ENCODE measurements around the gene ACTN4.

Gene ACTN4

GRCh38 chr19:38690146-38690545 is 42.7 kb downstream of the ACTN4 start:
- Histone ChIP-seq H4K20me1 (ENCODE audit: insufficient read depth, low read length) (peaks cover 26% of the 10 kb centered on the region), H3K36me3 (replicated peaks; ENCODE audit: low read depth, low read length) (peaks cover 16% of the 10 kb centered on the region), H3K9ac (ENCODE audit: low read length) (no peak overlapping the region), H3K9me3 (ENCODE audit: insufficient read depth, low read length) (no peaks in the 10 kb centered on the region), H3K27ac (ENCODE audit: low read length) (no peak overlapping the region), H3K4me3 (ENCODE audit: low read length) (no peak overlapping the region), H3K4me2 (ENCODE audit: low read length) (no peak overlapping the region), H3K4me1 (ENCODE audit: low read length) (peaks cover 63% of the 10 kb centered on the region), H3K27me3 (ENCODE audit: low read depth, low read length) (no peaks in the 10 kb centered on the region), H3K79me2 (ENCODE audit: low read length) (peaks cover 93% of the 10 kb centered on the region), H2AFZ (ENCODE audit: low read depth, low read length) (no peak overlapping the region)
- no peak for TF ChIP-seq EZH2phosphoT487 (IDR thresholded peaks at IDR 0.05; ENCODE audit: low read depth)
- TF ChIP-seq CTCF (IDR thresholded peaks at IDR 0.05; ENCODE audit: low read depth, low read length), result no peak

GRCh38 chr19:38690832-38691231 is 43.4 kb downstream of the ACTN4 start:
- H3K4me1 ChIP-seq (ENCODE audit: low read length), result peaks cover 63% of the 10 kb centered on the region
- TF ChIP-seq CTCF (IDR thresholded peaks at IDR 0.05; ENCODE audit: low read depth, low read length) (no peak), EZH2phosphoT487 (IDR thresholded peaks at IDR 0.05; ENCODE audit: low read depth) (no peak)
- H3K27me3 ChIP-seq (ENCODE audit: low read depth, low read length), result no peaks in the 10 kb centered on the region
- H3K4me2 ChIP-seq (ENCODE audit: low read length), result no peak overlapping the region
- peaks cover 93% of the 10 kb centered on the region for H3K79me2 ChIP-seq (ENCODE audit: low read length)
- no peaks in the 10 kb centered on the region for H3K9me3 ChIP-seq (ENCODE audit: insufficient read depth, low read length)
- no peak overlapping the region for H3K27ac ChIP-seq (ENCODE audit: low read length)
- H3K4me3 ChIP-seq (ENCODE audit: low read length), result no peak overlapping the region
- H3K9ac ChIP-seq (ENCODE audit: low read length), result no peak overlapping the region
- H4K20me1 ChIP-seq (ENCODE audit: insufficient read depth, low read length), result peaks cover 31% of the 10 kb centered on the region
- H2AFZ ChIP-seq (ENCODE audit: low read depth, low read length), result no peak overlapping the region
- peaks cover 19% of the 10 kb centered on the region for H3K36me3 ChIP-seq (replicated peaks; ENCODE audit: low read depth, low read length)

- H4K20me1 ChIP-seq (ENCODE audit: insufficient read depth, low read length), result peaks cover 42% of the 10 kb centered on the region
- peaks cover 28% of the 10 kb centered on the region for H3K36me3 ChIP-seq (replicated peaks; ENCODE audit: low read depth, low read length)
- H3K4me1 ChIP-seq (ENCODE audit: low read length), result peaks cover 53% of the 10 kb centered on the region
- no peak overlapping the region for H3K4me2 ChIP-seq (ENCODE audit: low read length)
- no peak overlapping the region for H3K9ac ChIP-seq (ENCODE audit: low read length)
- TF ChIP-seq EZH2phosphoT487 (IDR thresholded peaks at IDR 0.05; ENCODE audit: low read depth), result no peak
- TF ChIP-seq CTCF (IDR thresholded peaks at IDR 0.05; ENCODE audit: low read depth, low read length), result no peak
- H2AFZ ChIP-seq (ENCODE audit: low read depth, low read length), result no peak overlapping the region
- H3K79me2 ChIP-seq (ENCODE audit: low read length), result peaks cover 93% of the 10 kb centered on the region
- H3K9me3 ChIP-seq (ENCODE audit: insufficient read depth, low read length), result no peaks in the 10 kb centered on the region
- H3K27me3 ChIP-seq (ENCODE audit: low read depth, low read length), result no peaks in the 10 kb centered on the region
- H3K27ac ChIP-seq (ENCODE audit: low read length), result no peak overlapping the region
- H3K4me3 ChIP-seq (ENCODE audit: low read length), result no peak overlapping the region
These were observed 44.5 kb downstream of the ACTN4 start for GRCh38 chr19:38691938-38692457.

GRCh38 chr19:38692458-38693379 is 45.3 kb downstream of the ACTN4 start:
- Histone ChIP-seq H3K9me3 (ENCODE audit: insufficient read depth, low read length) (no peaks in the 10 kb centered on the region), H3K4me3 (ENCODE audit: low read length) (no peak overlapping the region), H3K4me2 (ENCODE audit: low read length) (no peak overlapping the region), H3K79me2 (ENCODE audit: low read length) (peaks cover 93% of the 10 kb centered on the region), H3K27me3 (ENCODE audit: low read depth, low read length) (no peaks in the 10 kb centered on the region), H2AFZ (ENCODE audit: low read depth, low read length) (no peak overlapping the region), H4K20me1 (ENCODE audit: insufficient read depth, low read length) (peaks cover 49% of the 10 kb centered on the region), H3K4me1 (ENCODE audit: low read length) (peaks cover 45% of the 10 kb centered on the region), H3K9ac (ENCODE audit: low read length) (no peak overlapping the region), H3K36me3 (replicated peaks; ENCODE audit: low read depth, low read length) (peaks cover 21% of the 10 kb centered on the region), H3K27ac (ENCODE audit: low read length) (no peak overlapping the region)
- TF ChIP-seq EZH2phosphoT487 (IDR thresholded peaks at IDR 0.05; ENCODE audit: low read depth), result no peak
- no peak for TF ChIP-seq CTCF (IDR thresholded peaks at IDR 0.05; ENCODE audit: low read depth, low read length)

Data from OCI-LY3 (cell line).